ENCODE data around the gene ATOSA. TPM values are rescaled to one million over a fixed set of nuclear protein-coding genes. Genes with fewer than 3 reads are reported as not detected.

The ATOSA gene
- total RNA-seq, 1 experiment from 2014 or later: 21.8 TPM

DNA sequence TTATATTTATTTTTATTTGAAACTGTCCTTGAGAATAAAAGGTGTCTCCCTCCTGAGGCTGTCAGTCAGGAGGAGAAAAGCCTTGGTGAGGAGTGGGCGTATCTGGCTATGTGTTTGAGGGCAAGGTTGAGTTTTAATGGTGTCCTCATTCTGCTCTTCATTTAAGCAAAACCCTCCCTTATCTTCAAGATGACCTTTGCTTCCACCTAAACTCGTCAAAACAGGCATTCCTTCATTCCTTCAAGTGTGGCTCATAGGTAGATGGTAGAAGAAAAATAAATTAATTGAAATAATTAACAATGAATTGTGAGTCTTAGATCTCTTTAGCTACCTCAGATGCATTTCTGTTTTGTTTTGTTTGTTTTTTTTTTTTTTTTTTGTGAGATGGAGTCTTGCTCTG is 39.4 kb upstream of the ATOSA start:
- Mint-ChIP-seq H3K4me3 (ENCODE audit: low read depth, unreplicated experiment) (no peak overlapping the region), H3K4me1 (ENCODE audit: low read depth, unreplicated experiment) (peaks cover 9% of the 10 kb centered on the region), H3K9me3 (ENCODE audit: low read depth, unreplicated experiment) (no peaks in the 10 kb centered on the region), H3K27ac (ENCODE audit: unreplicated experiment) (no peak overlapping the region), H3K36me3 (ENCODE audit: insufficient read depth, unreplicated experiment) (no peaks in the 10 kb centered on the region), H3K27me3 (ENCODE audit: unreplicated experiment) (no peaks in the 10 kb centered on the region)
- TF ChIP-seq, protein P1, sequence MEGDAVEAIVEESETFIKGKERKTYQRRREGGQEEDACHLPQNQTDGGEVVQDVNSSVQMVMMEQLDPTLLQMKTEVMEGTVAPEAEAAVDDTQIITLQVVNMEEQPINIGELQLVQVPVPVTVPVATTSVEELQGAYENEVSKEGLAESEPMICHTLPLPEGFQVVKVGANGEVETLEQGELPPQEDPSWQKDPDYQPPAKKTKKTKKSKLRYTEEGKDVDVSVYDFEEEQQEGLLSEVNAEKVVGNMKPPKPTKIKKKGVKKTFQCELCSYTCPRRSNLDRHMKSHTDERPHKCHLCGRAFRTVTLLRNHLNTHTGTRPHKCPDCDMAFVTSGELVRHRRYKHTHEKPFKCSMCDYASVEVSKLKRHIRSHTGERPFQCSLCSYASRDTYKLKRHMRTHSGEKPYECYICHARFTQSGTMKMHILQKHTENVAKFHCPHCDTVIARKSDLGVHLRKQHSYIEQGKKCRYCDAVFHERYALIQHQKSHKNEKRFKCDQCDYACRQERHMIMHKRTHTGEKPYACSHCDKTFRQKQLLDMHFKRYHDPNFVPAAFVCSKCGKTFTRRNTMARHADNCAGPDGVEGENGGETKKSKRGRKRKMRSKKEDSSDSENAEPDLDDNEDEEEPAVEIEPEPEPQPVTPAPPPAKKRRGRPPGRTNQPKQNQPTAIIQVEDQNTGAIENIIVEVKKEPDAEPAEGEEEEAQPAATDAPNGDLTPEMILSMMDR (IDR thresholded peaks at IDR 0.05; ENCODE audit: unreplicated experiment): no peak
- DNase-seq: no peak
- intact Hi-C loops (cut with micrococcal nuclease; ENCODE audit: unreplicated experiment): no loop called here
- BruUV-seq (replicated peaks): no TSS peak
- CTCF ChIA-PET: no interaction called here

DNA sequence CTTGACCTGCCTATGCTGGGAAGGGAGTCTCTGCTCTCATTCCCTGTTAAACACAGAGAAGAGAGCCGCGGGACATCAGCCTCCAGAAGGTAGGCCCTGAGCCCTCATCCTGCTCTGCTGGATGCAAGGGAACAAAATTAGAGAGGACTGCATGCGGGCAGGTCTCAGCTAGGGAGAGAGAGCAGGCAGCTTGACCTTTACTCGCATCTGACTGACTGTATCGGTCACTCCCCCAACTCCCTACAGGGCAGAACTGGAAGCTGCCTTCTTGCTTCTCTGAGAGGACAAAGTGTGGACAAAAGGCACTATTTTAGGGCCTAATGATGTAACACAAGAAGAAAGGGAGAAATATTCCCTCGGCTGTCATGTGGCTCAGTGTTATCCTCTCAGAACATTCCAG is 38.7 kb upstream of the ATOSA start:
- Mint-ChIP-seq H3K27ac (ENCODE audit: unreplicated experiment) (no peak overlapping the region), H3K4me3 (ENCODE audit: low read depth, unreplicated experiment) (no peak overlapping the region)
- BruUV-seq (replicated peaks): no TSS peak

DNA sequence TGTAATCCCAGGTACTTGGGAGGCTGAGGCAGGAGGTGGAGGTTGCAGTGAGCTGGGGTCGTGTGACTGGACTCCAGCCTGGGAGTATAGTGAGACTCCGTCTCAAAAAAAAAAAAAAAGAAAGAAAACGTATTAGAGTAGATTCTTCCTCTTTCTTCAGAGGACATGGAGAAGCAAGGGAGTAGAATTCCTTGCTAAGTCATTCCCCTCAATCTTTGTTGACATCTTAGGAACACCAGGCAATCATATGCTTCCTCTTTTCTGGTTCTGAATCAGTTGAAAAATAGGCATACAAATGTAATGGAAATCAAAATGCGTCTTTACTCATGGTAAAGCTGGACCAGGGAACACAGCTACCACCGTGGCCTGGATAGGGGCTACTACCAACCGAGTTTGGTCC is 38.3 kb upstream of the ATOSA start:
- Mint-ChIP-seq H3K36me3 (ENCODE audit: insufficient read depth, unreplicated experiment) (no peaks in the 10 kb centered on the region), H3K9me3 (ENCODE audit: low read depth, unreplicated experiment) (no peaks in the 10 kb centered on the region), H3K27ac (ENCODE audit: unreplicated experiment) (no peak overlapping the region), H3K4me1 (ENCODE audit: low read depth, unreplicated experiment) (peaks cover 9% of the 10 kb centered on the region), H3K4me3 (ENCODE audit: low read depth, unreplicated experiment) (no peak overlapping the region), H3K27me3 (ENCODE audit: unreplicated experiment) (no peaks in the 10 kb centered on the region)
- DNase-seq: no peak
- no TSS peak for BruUV-seq (replicated peaks)
- TF ChIP-seq, protein P1 (IDR thresholded peaks at IDR 0.05; ENCODE audit: unreplicated experiment): no peak
- intact Hi-C loops (cut with micrococcal nuclease; ENCODE audit: unreplicated experiment): no loop called here
- CTCF ChIA-PET: no interaction called here

More for the DNA sequence above, 38.7 kb upstream of the ATOSA start:
- CTCF ChIA-PET: no interaction called here
- Mint-ChIP-seq H3K36me3 (ENCODE audit: insufficient read depth, unreplicated experiment) (no peaks in the 10 kb centered on the region), H3K9me3 (ENCODE audit: low read depth, unreplicated experiment) (no peaks in the 10 kb centered on the region), H3K4me1 (ENCODE audit: low read depth, unreplicated experiment) (peaks cover 9% of the 10 kb centered on the region), H3K27me3 (ENCODE audit: unreplicated experiment) (no peaks in the 10 kb centered on the region)
- no peak for DNase-seq
- TF ChIP-seq, protein P1 (IDR thresholded peaks at IDR 0.05; ENCODE audit: unreplicated experiment): no peak
- intact Hi-C loops (cut with micrococcal nuclease; ENCODE audit: unreplicated experiment): no loop called here

DNA sequence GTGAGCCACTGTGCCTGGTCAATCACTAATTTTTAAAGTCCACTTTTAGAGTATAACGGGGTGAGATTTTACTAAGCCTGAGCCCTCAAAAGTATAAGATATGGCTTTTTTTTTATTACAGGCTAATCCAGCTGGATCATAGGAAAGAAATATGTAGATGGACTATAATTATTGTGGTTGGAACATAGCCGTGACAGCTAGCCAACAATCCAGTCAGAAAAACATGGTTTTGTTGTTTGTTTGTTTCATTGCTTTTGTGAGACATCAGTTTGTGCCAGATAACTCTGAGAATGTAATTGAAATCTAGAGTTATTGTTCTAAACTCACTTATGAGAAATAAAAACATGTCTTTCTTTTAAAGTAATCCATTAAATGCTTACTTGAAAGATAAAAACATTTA is 37.3 kb upstream of the ATOSA start:
- peaks cover 9% of the 10 kb centered on the region for H3K4me1 Mint-ChIP-seq (ENCODE audit: low read depth, unreplicated experiment)
- CTCF ChIA-PET: interaction anchor here (0.5 to 0.6 kb wide), 2 partner anchors 15 to 159 kb away, joined by 3 read pairs; no protein-coding TSS in a partner anchor
- no peaks in the 10 kb centered on the region for H3K36me3 Mint-ChIP-seq (ENCODE audit: insufficient read depth, unreplicated experiment)
- no peak overlapping the region for H3K4me3 Mint-ChIP-seq (ENCODE audit: low read depth, unreplicated experiment)
- no peak overlapping the region for H3K27ac Mint-ChIP-seq (ENCODE audit: unreplicated experiment)
- no TSS peak for BruUV-seq (replicated peaks)
- TF ChIP-seq, protein P1 (IDR thresholded peaks at IDR 0.05; ENCODE audit: unreplicated experiment): no peak
- DNase-seq: no peak
- H3K9me3 Mint-ChIP-seq (ENCODE audit: low read depth, unreplicated experiment): no peaks in the 10 kb centered on the region
- intact Hi-C loops (cut with micrococcal nuclease; ENCODE audit: unreplicated experiment): no loop called here
- H3K27me3 Mint-ChIP-seq (ENCODE audit: unreplicated experiment): no peaks in the 10 kb centered on the region
